ENCODE measurements around the gene ANKRD45.
"Not testable (repeated sequence)": the region's sequence is repeated elsewhere in the genome, so short reads cannot be mapped to it uniquely, and the experiment has no call there.

Gene ANKRD45

GRCh38 chr1:173639102-173639501 lies 30.5 kb downstream of the ANKRD45 start:
- peak in 1 of 2 experiments; percentile 31 for DNase-seq

GRCh38 chr1:173638043-173639021 lies 31.3 kb downstream of the ANKRD45 start:
- no peak for DNase-seq

GRCh38 chr1:173637236-173638042 lies 32.2 kb downstream of the ANKRD45 start:
- DNase-seq: not testable (repeated sequence)

- DNase-seq: no peak
These were observed 34.5 kb downstream of the ANKRD45 start, which contains the start of gene TEX50 for GRCh38 chr1:173635116-173635515. TEX50 (plus strand) TSS chr1:173635338; CDS start chr1:173635522, 184 bp downstream.

- no peak for DNase-seq
These were observed 40.8 kb downstream of the ANKRD45 start for GRCh38 chr1:173628888-173629287.

GRCh38 chr1:173627269-173627668 lies 42.4 kb downstream of the ANKRD45 start:
- DNase-seq: no peak

- DNase-seq: no peak
These were observed 52.8 kb downstream of the ANKRD45 start for GRCh38 chr1:173616859-173617258.

- DNase-seq: not testable (repeated sequence)
These were observed 56.6 kb downstream of the ANKRD45 start for GRCh38 chr1:173613086-173613485.

- no peak for DNase-seq
These were observed 61.0 kb downstream of the ANKRD45 start for GRCh38 chr1:173608503-173609216.

- DNase-seq: no peak
These were observed 66.5 kb downstream of the ANKRD45 start, which contains the start of gene SLC9C2 for GRCh38 chr1:173603056-173603591. SLC9C2 (minus strand) TSS chr1:173603072; CDS start chr1:173601776, 1,296 bp downstream.

GRCh38 chr1:173601588-173601987 lies 68.1 kb downstream of the ANKRD45 start:
- no peak for DNase-seq

- DNase-seq: no peak
These were observed 73.4 kb downstream of the ANKRD45 start for GRCh38 chr1:173596097-173596825.

GRCh38 chr1:173591138-173591537 lies 78.5 kb downstream of the ANKRD45 start:
- peak in 1 of 2 experiments; percentile 35 for DNase-seq

GRCh38 chr1:173590557-173590956 lies 79.1 kb downstream of the ANKRD45 start:
- DNase-seq: no peak

GRCh38 chr1:173581383-173582079 lies 88.1 kb downstream of the ANKRD45 start:
- no peak for DNase-seq

GRCh38 chr1:173580658-173581057 lies 89.0 kb downstream of the ANKRD45 start:
- no peak for DNase-seq

- no peak for DNase-seq
These were observed 89.6 kb downstream of the ANKRD45 start for GRCh38 chr1:173580071-173580470.

GRCh38 chr1:173573596-173573995 lies 96.1 kb downstream of the ANKRD45 start:
- DNase-seq: no peak

GRCh38 chr1:173572201-173572873 lies 97.3 kb downstream of the ANKRD45 start:
- DNase-seq: no peak

GRCh38 chr1:173570370-173571007 lies 99.2 kb downstream of the ANKRD45 start:
- no peak for DNase-seq

Measured in NCI-H526 (cell line).